NK-92 (cell line): ENCODE measurements around the gene EEIG2.
"Not testable (repeated sequence)": the region's sequence is repeated elsewhere in the genome, so short reads cannot be mapped to it uniquely, and the experiment has no call there.

Experiments used
- DNase-seq: peaks from one replicate; lab custom pipeline; 2025; ENCODE audit not compliant: unreplicated experiment; lab: John Stamatoyannopoulos, UW

The EEIG2 gene

GRCh38 chr1:108559215-108560186, at the start of gene EEIG2:
Gene EEIG2, plus strand, starts transcription at chr1:108560100. Its CDS starts 329 bp downstream, at chr1:108560429.
- peak; percentile 46 for DNase-seq

DNA sequence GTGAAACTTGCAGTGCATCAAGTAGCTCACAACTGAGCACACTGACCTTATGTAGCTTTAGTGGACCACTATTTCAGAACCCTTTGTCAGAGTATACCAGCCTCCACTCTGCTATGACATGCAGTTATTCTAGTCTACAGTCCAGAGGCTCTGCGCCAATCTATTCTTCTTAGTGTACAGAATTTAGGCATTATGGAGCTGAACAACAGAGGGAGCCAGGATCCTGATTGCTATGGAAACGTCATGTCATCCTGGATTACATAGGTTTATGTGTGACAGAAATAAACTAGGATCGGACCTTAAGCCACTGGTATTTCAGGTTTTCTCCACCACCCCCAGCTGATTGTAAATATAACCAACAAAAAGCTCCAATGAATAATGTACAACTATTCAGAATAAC, 48.1 kb upstream of the EEIG2 start:
- no peak for DNase-seq

DNA sequence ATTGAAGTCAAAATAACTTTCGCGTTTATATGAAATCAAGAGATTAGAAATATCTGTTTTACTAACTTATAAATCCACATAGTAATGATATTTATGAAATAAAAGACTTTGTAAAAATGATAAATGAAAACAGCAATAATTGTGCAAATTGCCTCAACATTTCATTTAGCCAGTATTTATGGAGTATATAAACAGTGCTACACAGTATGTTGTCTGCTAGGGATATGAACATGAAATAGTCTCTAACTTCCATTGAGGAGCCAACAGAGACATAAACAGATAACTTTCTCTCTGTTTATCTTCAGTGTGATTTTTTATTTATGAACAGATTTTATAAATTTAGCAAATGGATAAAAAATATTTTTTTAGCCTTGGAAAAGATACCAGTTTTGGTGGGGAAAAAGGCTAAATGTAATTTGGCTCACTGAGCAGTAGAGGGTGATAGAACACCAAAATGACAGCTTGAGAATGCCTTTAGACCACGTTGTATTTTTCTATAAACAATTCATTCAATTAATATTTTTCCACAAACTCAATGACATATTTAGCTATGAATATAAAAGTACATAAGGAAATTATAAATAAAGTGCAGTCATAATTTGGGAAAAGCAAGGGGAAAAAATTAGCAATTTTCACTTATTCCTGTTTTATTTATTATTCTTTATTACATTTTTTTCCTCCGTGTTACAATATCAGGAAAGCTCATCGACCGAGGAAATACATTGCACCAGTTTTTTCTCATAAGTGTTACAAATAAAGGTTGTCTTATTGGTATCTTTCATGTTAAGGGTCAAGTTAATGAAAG, 47.5 kb upstream of the EEIG2 start:
- DNase-seq = no peak

DNA sequence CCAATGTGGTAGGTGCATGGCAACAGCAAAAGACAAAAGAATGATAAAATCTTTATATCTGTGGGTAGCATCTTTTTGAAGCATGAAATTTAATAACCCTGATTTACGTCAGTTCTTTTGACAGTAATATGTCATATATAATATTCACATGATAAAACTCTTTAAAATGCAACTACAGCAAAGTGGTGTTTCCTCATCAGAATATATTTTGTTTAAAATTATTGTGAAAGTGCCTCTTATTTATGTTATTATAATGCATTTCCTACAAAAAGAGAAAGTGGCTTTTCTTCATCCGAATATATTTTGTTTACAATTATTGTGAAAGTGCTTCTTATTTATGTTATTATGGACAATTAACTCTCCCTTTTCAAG, 46.9 kb upstream of the EEIG2 start:
- DNase-seq = no peak

DNA sequence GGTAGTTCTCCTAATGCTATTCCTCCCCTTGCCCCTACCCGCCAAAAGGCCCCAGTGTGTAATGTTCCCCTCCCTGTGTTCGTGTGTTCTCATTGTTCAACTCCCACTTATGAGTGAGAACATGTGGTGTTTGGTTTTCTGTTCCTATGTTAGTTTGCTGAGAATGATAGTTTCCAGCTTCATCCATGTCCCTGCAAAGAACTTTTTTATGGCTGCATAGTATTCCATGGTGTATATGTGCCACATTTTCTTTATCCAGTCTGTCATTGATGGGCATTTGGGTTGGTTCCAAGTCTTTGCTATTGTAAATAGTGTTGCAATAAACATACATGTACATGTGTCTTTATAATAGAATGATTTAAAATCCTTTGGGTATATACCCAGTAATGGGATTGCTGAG, 46.0 kb upstream of the EEIG2 start:
- not testable (repeated sequence) for DNase-seq

DNA sequence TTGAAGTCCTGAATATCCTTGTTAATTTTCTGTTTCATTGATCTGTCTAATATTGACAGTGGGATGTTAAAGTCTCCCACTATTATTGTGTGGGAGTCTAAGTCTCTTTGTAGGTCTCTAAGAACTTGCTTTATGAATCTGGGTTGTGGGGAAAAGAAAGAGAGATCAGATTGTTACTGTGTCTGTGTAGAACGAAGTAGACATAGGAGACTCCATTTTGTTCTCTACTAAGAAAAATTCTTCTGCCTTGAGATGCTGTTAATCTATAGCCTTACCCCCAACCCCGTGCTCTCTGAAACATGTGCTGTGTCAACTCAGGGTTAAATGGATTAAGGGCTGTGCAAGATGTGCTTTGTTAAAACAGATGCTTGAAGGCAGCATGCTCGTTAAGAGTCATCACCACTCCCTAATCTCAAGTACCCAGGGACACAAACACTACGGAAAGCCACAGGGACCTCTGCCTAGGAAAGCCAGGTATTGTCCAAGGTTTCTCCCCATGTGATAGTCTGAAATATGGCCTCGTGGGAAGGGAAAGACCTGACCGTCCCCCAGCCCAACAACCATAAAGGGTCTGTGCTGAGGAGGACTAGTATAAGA, 42.5 kb upstream of the EEIG2 start:
- DNase-seq = not testable (repeated sequence)

GRCh38 chr1:108521990-108522393, 37.9 kb upstream of the EEIG2 start:
- DNase-seq = no peak

GRCh38 chr1:108523829-108524228, 36.1 kb upstream of the EEIG2 start:
- DNase-seq = no peak

DNA sequence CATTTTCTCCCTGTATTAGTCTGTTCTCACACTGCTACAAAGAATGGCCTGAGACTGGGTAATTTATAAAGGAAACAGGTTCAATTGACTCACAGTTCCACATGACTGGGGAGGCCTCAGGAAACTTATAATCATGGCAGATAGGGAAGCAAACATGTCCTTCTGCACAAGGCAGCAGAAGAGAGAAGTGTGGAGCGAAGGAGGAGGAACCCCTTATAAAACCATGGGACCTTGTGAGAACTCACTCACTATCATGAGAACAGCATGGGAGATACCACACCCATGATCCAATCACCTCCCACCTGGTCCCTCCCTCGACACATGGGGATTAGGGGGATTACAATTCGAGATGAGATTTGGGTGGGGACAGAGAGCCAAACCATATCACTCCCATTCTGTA, 35.2 kb upstream of the EEIG2 start:
- no peak for DNase-seq

DNA sequence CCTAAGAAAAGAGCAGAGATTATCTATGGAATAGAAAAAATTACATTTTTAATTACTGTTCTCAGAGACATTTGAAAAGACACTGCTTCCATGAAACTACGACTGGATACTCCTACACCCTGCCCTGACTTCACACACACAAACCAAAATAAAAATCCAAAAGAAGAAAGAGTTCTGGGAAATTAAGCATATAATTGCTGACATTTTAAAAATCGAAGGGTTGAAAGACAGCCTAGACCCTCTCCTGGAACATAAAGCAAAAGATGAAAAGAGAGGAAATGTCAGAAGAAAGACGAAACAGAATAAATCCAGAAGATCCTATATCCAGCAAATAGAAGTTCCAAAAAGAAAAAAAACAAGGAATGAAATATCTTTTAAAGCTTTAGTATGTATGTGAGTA, 32.8 kb upstream of the EEIG2 start:
- no peak for DNase-seq

- DNase-seq = no peak
Measured at GRCh38 chr1:108527837-108528236, 32.1 kb upstream of the EEIG2 start.

GRCh38 chr1:108531444-108531843, 28.5 kb upstream of the EEIG2 start:
- DNase-seq = no peak

- no peak for DNase-seq
Measured at GRCh38 chr1:108532730-108533129, 27.2 kb upstream of the EEIG2 start.

- no peak for DNase-seq
Measured at GRCh38 chr1:108533351-108534083, 26.4 kb upstream of the EEIG2 start.

GRCh38 chr1:108534759-108535158, 25.1 kb upstream of the EEIG2 start:
- DNase-seq = no peak

GRCh38 chr1:108535315-108535897, 24.5 kb upstream of the EEIG2 start:
- DNase-seq = not testable (repeated sequence)

GRCh38 chr1:108536021-108536420, 23.9 kb upstream of the EEIG2 start:
- not testable (repeated sequence) for DNase-seq

- DNase-seq = not testable (repeated sequence)
Measured at GRCh38 chr1:108536791-108537190, 23.1 kb upstream of the EEIG2 start.

DNA sequence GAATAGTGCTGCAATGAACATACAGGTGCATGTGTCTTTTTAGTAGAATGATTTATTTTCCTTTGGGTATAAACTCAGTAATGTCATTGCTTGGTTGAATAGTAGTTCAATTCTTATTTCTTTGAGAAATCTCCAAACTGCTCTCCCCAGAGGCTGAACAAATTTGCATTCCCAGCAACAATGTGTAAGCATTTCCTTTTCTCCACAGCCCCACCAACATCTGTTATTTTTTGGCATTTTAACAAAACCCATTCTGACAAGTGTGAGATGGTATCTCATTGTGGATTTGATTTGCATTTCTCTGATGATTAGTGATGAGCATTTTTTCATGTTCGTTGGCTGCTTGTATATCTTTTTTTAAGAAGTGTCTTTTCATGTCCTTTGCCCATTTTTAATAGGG, 21.9 kb upstream of the EEIG2 start:
- DNase-seq = no peak

- DNase-seq = no peak
Measured at GRCh38 chr1:108540977-108541376, 18.9 kb upstream of the EEIG2 start.
